Right lobe of liver (tissue), 4 donors: Measurements from ENCODE around the gene PPTC7.

Source experiments
- CTCF ChIP-seq, 4 donors: fragments of 200-600 bp in 3 of 4; fragments of 450-650 bp in 1 of 4; IDR thresholded peaks; one replicate each; pipeline versions ENCODE4 v1.5.1 to v1.8.0; 2016 to 2022; ENCODE audit warnings: antibody characterized with exemption in 4 of 4, mild to moderate bottlenecking in 2 of 4
- POLR2A ChIP-seq: fragments of 450-650 bp; IDR thresholded peaks from one replicate; pipeline ENCODE4 v1.6.1; 2017; ENCODE audit warnings: antibody characterized with exemption, mild to moderate bottlenecking
- donor health status: DM: no; HTN: no; CAD: no.
- donor health status: DM: no; HTN: no; CAD: no.
- donor health status: DM: no; HTN: yes; CAD: no.

- TF ChIP-seq CTCF (IDR thresholded peaks at IDR 0.05), result no peak
- no peak for TF ChIP-seq POLR2A
Observed at GRCh38 chr12:110530511-110530910, 52.6 kb downstream of the PPTC7 start.
